HG03469 (cell line): Measurements from ENCODE around the gene SS18L1.

ENCODE experiments used
- ATAC-seq: cut with Tn5 transposase; IDR thresholded peaks from one replicate; pipeline ENCODE4 v1.9.1; 2021; ENCODE audit warnings: mild to moderate bottlenecking, moderate library complexity, moderate number of reproducible peaks; ENCODE audit not compliant: unreplicated experiment

SS18L1 gene

GRCh38 chr20:62191781-62192559 lies 48.4 kb downstream of the SS18L1 start:
- no peak for ATAC-seq

GRCh38 chr20:62192635-62193034 lies 49.1 kb downstream of the SS18L1 start:
- ATAC-seq: no peak

GRCh38 chr20:62193079-62194025 lies 49.8 kb downstream of the SS18L1 start:
- ATAC-seq: no peak

GRCh38 chr20:62195075-62195405 lies 51.5 kb downstream of the SS18L1 start:
- ATAC-seq: no peak

- ATAC-seq: no peak
Measured at GRCh38 chr20:62195736-62196135, 52.2 kb downstream of the SS18L1 start.

GRCh38 chr20:62196286-62196685 lies 52.7 kb downstream of the SS18L1 start:
- ATAC-seq: no peak

GRCh38 chr20:62197311-62197710 lies 53.7 kb downstream of the SS18L1 start:
- no peak for ATAC-seq

GRCh38 chr20:62197801-62198200 lies 54.2 kb downstream of the SS18L1 start:
- ATAC-seq: no peak

- ATAC-seq: no peak
Measured at GRCh38 chr20:62198496-62198895, 54.9 kb downstream of the SS18L1 start.

- ATAC-seq: no peak
Measured at GRCh38 chr20:62198931-62199330, 55.4 kb downstream of the SS18L1 start.

- ATAC-seq: no peak
Measured at GRCh38 chr20:62200491-62201172, 57.1 kb downstream of the SS18L1 start.

- no peak for ATAC-seq
Measured at GRCh38 chr20:62201173-62202082, 57.9 kb downstream of the SS18L1 start.

GRCh38 chr20:62202083-62202395 lies 58.5 kb downstream of the SS18L1 start:
- no peak for ATAC-seq

- ATAC-seq: no peak
Measured at GRCh38 chr20:62202676-62203377, 59.3 kb downstream of the SS18L1 start.

GRCh38 chr20:62203378-62204030 lies 59.9 kb downstream of the SS18L1 start:
- ATAC-seq: no peak

GRCh38 chr20:62205618-62206387 lies 62.2 kb downstream of the SS18L1 start:
- no peak for ATAC-seq

GRCh38 chr20:62206388-62206775 lies 62.8 kb downstream of the SS18L1 start:
- no peak for ATAC-seq

GRCh38 chr20:62208061-62208794 lies 64.7 kb downstream of the SS18L1 start:
- ATAC-seq: no peak
